ENCODE measurements around the gene HHLA2.

- no peak for TF ChIP-seq TCF12 (IDR thresholded peaks at IDR 0.05; ENCODE audit: low read depth)
- no peak for TF ChIP-seq EGR1 (IDR thresholded peaks at IDR 0.05)
- no peak for TF ChIP-seq NFIC (IDR thresholded peaks at IDR 0.05)
- no peak for TF ChIP-seq ZBTB7A (IDR thresholded peaks at IDR 0.05; ENCODE audit: low read depth)
- TF ChIP-seq TAF1 (IDR thresholded peaks at IDR 0.05; ENCODE audit: low read depth), result no peak
- no peak for TF ChIP-seq REST (IDR thresholded peaks at IDR 0.05; ENCODE audit: low read depth)
- TF ChIP-seq MAX (IDR thresholded peaks at IDR 0.05), result no peak
- TF ChIP-seq EP300 (IDR thresholded peaks at IDR 0.05; ENCODE audit: borderline replicate concordance), result no peak
- no peak for TF ChIP-seq TEAD4 (IDR thresholded peaks at IDR 0.05)
- TF ChIP-seq RAD21 (IDR thresholded peaks at IDR 0.05; ENCODE audit: low read depth), result no peak
- no peak for TF ChIP-seq YY1 (IDR thresholded peaks at IDR 0.05; ENCODE audit: low read depth)
- TF ChIP-seq CEBPB (IDR thresholded peaks at IDR 0.05), result no peak
Observed at GRCh38 chr3:108338901-108339545, 42.7 kb downstream of the HHLA2 start.
